HepG2 (cell line): ENCODE measurements around the gene ZDBF2. TPM values are rescaled to one million over a fixed set of nuclear protein-coding genes. Genes with fewer than 3 reads are reported as not detected.

Experiments used
- ATAC-seq: fragments of 200-7000 bp; cut with Tn5 transposase; 3 replicates; pipeline ENCODE4 v1.9.1; 2020; ENCODE audit warnings: mild to moderate bottlenecking, moderate library complexity
- BruUV-seq: library from RNA; stranded (reverse); fragments of 400-500 nt; replicated peaks from 2 replicates; lab custom pipeline; 2021; lab: Mats Ljungman, UMichigan
- CTCF ChIA-PET: fragments of 300-600 bp; formaldehyde crosslinking; extraction: SDS; loops from one replicate; lab custom pipeline; 2021; ENCODE audit warnings: low total read pairs, inconsistent platforms, low intra/inter-chr PET ratio; lab: Yijun Ruan, JAX
- POLR2A ChIA-PET: fragments of 350-600 bp; sonication (Branson Sonifier 250); formaldehyde crosslinking; loops from one replicate; lab custom pipeline; 2020; ENCODE audit warnings: antibody characterized with exemption, inconsistent platforms; lab: Yijun Ruan, JAX
- DNase-seq: peaks from one replicate; pipeline ENCODE4 v3.0.0-alpha.2; 2015; ENCODE audit warnings: low spot score
- FAIRE-seq: peaks from 3 replicates; lab custom pipeline; 2011; peaks lifted over from hg19 to GRCh38; lab: Jason Lieb, UNC
- H2AFZ ChIP-seq: one replicate; pipeline ENCODE4 v1.6.1; 2011; ENCODE audit warnings: low read length, inconsistent platforms
- H3K27ac ChIP-seq: fragments of 300-600 bp; 3 replicates; pipeline ENCODE4 v1.8.0; 2011; ENCODE audit warnings: mixed run types, mild to moderate bottlenecking, mixed read lengths, low read length, inconsistent platforms; ENCODE audit not compliant: insufficient read depth; ENCODE audit errors: extremely low read length
- H3K27me3 ChIP-seq, 2 experiments: fragments of 200-600 bp in 1 of 2; 2 replicates in 1 of 2; 3 replicates in 1 of 2; pipeline versions ENCODE4 v1.6.0 to v1.8.0; 2011; ENCODE audit warnings: low read length in 2 of 2, mild to moderate bottlenecking in 2 of 2, moderate library complexity in 2 of 2, inconsistent platforms in 1 of 2; ENCODE audit not compliant: insufficient read depth in 2 of 2, control insufficient read depth in 1 of 2
- H3K36me3 ChIP-seq, 2 experiments: fragments of 200-600 bp in 1 of 2; replicated peaks in 1 of 2; 2 replicates in 1 of 2; 3 replicates in 1 of 2; pipeline versions ENCODE4 v1.5.1 to v1.8.0; 2011; ENCODE audit warnings: low read length in 2 of 2, inconsistent platforms in 1 of 2; ENCODE audit not compliant: insufficient read depth in 2 of 2, control insufficient read depth in 1 of 2
- H3K4me1 ChIP-seq: 2 replicates; pipeline ENCODE4 v1.5.1; 2012; ENCODE audit warnings: low read length, inconsistent platforms; ENCODE audit not compliant: insufficient read depth
- H3K4me2 ChIP-seq: 2 replicates; pipeline ENCODE4 v1.6.0; 2011; ENCODE audit warnings: low read depth, low read length, inconsistent platforms
- H3K4me3 ChIP-seq, 3 experiments: fragments of 200-600 bp in 1 of 3; sonication (generic), shearing (Covaris generic) in 1 of 3; replicated peaks in 1 of 3; 2 replicates each; pipeline ENCODE4 v1.5.1; 2011 to 2016; ENCODE audit warnings: low read length in 3 of 3, inconsistent platforms in 2 of 3, low read depth in 2 of 3, mild to moderate bottlenecking in 2 of 3, control low read depth in 1 of 3, mixed read lengths in 1 of 3; ENCODE audit not compliant: insufficient read depth in 1 of 3
- H3K79me2 ChIP-seq: one replicate; pipeline ENCODE4 v1.6.1; 2011; ENCODE audit warnings: low read length, inconsistent platforms; ENCODE audit not compliant: insufficient read depth
- H3K9ac ChIP-seq: 2 replicates; pipeline ENCODE4 v1.6.0; 2011; ENCODE audit warnings: mild to moderate bottlenecking, low read depth, low read length, inconsistent platforms; ENCODE audit not compliant: insufficient read depth
- H3K9me3 ChIP-seq: 2 replicates; pipeline ENCODE4 v1.5.1; 2012; ENCODE audit warnings: mild to moderate bottlenecking, low read length
- H4K20me1 ChIP-seq: 2 replicates; pipeline ENCODE4 v1.6.0; 2011; ENCODE audit warnings: inconsistent platforms, mild to moderate bottlenecking, low read length, moderate library complexity; ENCODE audit not compliant: insufficient read depth
- CHCHD3 ChIP-seq: sonication (generic); formaldehyde crosslinking; IDR thresholded peaks from 2 replicates; pipeline ENCODE4 v1.8.0; 2022; ENCODE audit warnings: mild to moderate bottlenecking, missing genetic modification reagents, moderate library complexity
- NFKBIZ ChIP-seq: IDR thresholded peaks from 2 replicates; pipeline ENCODE4 v1.6.1; 2018; ENCODE audit warnings: missing genetic modification reagents, missing compliant biosample characterization
- PPARG ChIP-seq: conservative IDR thresholded peaks from 2 replicates; pipeline ENCODE4 v1.6.1; 2016; ENCODE audit warnings: missing biosample characterization, missing genetic modification reagents
- RXRA ChIP-seq: sonication (generic); formaldehyde crosslinking; IDR thresholded peaks from 2 replicates; pipeline ENCODE4 v1.5.1; 2020; ENCODE audit warnings: missing genetic modification reagents
- SIN3B ChIP-seq: fragments of 150-350 bp; IDR thresholded peaks from 2 replicates; pipeline ENCODE4 v1.6.1; 2014; ENCODE audit warnings: low read length
- SMC3 ChIP-seq: IDR thresholded peaks from 2 replicates; pipeline ENCODE4 v1.6.1; 2011; ENCODE audit warnings: low read length, improper control_type of control experiment
- SNAI1 ChIP-seq: sonication (generic); formaldehyde crosslinking; IDR thresholded peaks from 2 replicates; pipeline ENCODE4 v1.5.0; 2020; ENCODE audit warnings: mild to moderate bottlenecking, missing genetic modification reagents, borderline replicate concordance
- SP5 ChIP-seq: IDR thresholded peaks from 2 replicates; pipeline ENCODE4 v1.6.1; 2016; ENCODE audit warnings: low read depth, borderline replicate concordance
- ZFP36L1 ChIP-seq: sonication (generic); formaldehyde crosslinking; IDR thresholded peaks from 2 replicates; pipeline ENCODE4 v1.8.0; 2022; ENCODE audit warnings: mild to moderate bottlenecking, missing genetic modification reagents, moderate library complexity
- ZFP41 ChIP-seq: sonication (generic); formaldehyde crosslinking; IDR thresholded peaks from 2 replicates; pipeline ENCODE4 v1.4.0; 2020; ENCODE audit warnings: mild to moderate bottlenecking, missing genetic modification reagents, borderline replicate concordance
- ZNF280B ChIP-seq: sonication (generic); formaldehyde crosslinking; IDR thresholded peaks from 2 replicates; pipeline ENCODE4 v1.5.0; 2020; ENCODE audit warnings: missing genetic modification reagents, mild to moderate bottlenecking, borderline replicate concordance
- ZNF30 ChIP-seq: sonication (generic); formaldehyde crosslinking; IDR thresholded peaks from 2 replicates; pipeline ENCODE4 v1.5.0; 2020; ENCODE audit warnings: mild to moderate bottlenecking, missing genetic modification reagents
- ZNF414 ChIP-seq: sonication (generic); formaldehyde crosslinking; IDR thresholded peaks from 2 replicates; pipeline ENCODE4 v1.5.0; 2020; ENCODE audit warnings: missing genetic modification reagents
- ZNF543 ChIP-seq: sonication (generic); formaldehyde crosslinking; IDR thresholded peaks from 2 replicates; pipeline ENCODE4 v1.4.0; 2020; ENCODE audit warnings: mild to moderate bottlenecking, missing genetic modification reagents
- ZNF768 ChIP-seq: sonication (generic); formaldehyde crosslinking; IDR thresholded peaks from 2 replicates; pipeline ENCODE4 v1.4.0; 2020; ENCODE audit warnings: missing genetic modification reagents
- ZNF841 ChIP-seq: sonication (generic); formaldehyde crosslinking; IDR thresholded peaks from 2 replicates; pipeline ENCODE4 v1.8.1; 2023; ENCODE audit warnings: missing genetic modification reagents, borderline replicate concordance
- WGBS: methylation state at CpG from one replicate; pipeline ENCODE4 v1.1.6; 2017; ENCODE audit warnings: low lambda C conversion rate; 5-methylcytosine and 5-hydroxymethylcytosine counted together
- in situ Hi-C: cut with HindIII; loops from 2 replicates; pipeline ENCODE4 v1.10.0; 2017; ENCODE audit warnings: low pct_unique_long_range_greater_than_20kb; ENCODE audit not compliant: extremely low pct_ligation_motif_present
- intact Hi-C: fragments of 100-400 bp; cut with micrococcal nuclease; formaldehyde crosslinking; loops from one replicate; pipeline ENCODE4 v1.10.0; 2022; ENCODE audit not compliant: unreplicated experiment
- polyA plus RNA-seq, 8 experiments: library from polyadenylated mRNA; depleted of rRNA in 3 of 8; stranded (reverse) in 7 of 8; unstranded in 1 of 8; fragments of >200 nt; fragmentation: Illumina TruSeq in 4 of 8; extraction: Trizol in 4 of 8; gene quantifications; 2 replicates each; pipeline versions ENCODE4 v1.2.1 to v1.2.3, GENCODE V29; 2011 to 2016; ENCODE audit warnings: low read depth in 4 of 8, missing spikeins in 1 of 8, mixed read lengths in 1 of 8; ENCODE audit not compliant: insufficient read depth in 1 of 8
- total RNA-seq, 5 experiments: library from RNA; depleted of rRNA; stranded (reverse); fragments of >200 nt; fragmentation: Illumina TruSeq; extraction: Trizol; gene quantifications; 2 replicates each; pipeline ENCODE4 v1.2.3, GENCODE V29; 2016; ENCODE audit warnings: low read depth in 1 of 5
- TF ChIP-seq, protein P1 (sequence below): sonication (generic); formaldehyde crosslinking; IDR thresholded peaks from 2 replicates; pipeline ENCODE4 v1.4.0; 2020; ENCODE audit warnings: missing genetic modification reagents
- TF ChIP-seq, protein P2 (sequence below): sonication (generic); formaldehyde crosslinking; IDR thresholded peaks from 2 replicates; pipeline ENCODE4 v1.4.0; 2020; ENCODE audit warnings: missing genetic modification reagents
- TF ChIP-seq, protein P3 (sequence below): IDR thresholded peaks from 2 replicates; pipeline ENCODE4 v1.6.1; 2016; ENCODE audit warnings: low read depth, control low read depth

ZDBF2 gene
- total and polyA plus RNA-seq, 2 of the 13 experiments (the other 11 are each of a cell fraction or from before 2014, with no cell fraction given) = 1.5 to 2.0 TPM

DNA sequence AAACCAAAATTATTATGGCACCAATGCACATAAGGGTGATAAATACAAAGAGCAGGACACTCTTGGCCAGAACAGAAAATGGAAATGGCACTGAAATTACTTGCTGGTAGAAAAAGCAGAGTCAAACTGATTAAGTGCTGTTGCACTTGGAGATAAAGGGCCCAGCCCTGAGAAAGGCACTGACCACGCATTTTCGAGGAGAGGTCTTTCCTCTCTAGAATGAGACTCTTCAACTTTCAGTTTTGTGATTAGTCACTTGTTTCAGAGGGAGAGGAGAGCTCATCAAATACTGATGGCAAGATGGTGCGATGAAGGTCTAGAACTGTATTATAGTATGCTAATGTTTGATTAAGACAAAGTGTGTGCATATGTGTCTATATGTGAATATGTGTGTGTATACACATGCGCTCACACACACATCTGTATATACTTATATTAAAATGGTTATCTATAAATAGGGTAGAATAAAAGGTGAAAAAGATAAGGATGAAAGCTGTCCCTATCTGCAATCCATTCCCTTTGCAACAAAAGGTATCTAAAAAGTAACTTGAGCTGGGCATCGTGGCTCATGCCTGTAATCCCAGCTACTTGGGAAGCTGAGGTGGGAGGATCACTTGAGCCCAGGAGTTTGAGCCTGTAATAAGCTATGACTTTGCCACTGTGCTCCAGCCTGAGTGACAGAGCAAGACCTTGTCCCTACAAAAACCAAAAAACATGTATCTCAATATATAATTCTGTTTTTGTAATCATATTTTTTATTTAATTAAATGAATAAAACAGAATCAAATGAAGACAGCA is 48.8 kb upstream of the ZDBF2 start:
- H3K9ac ChIP-seq = no peak overlapping the region
- no peak overlapping the region for H3K27ac ChIP-seq
- no peak for TF ChIP-seq SIN3B
- TF ChIP-seq, protein P1, sequence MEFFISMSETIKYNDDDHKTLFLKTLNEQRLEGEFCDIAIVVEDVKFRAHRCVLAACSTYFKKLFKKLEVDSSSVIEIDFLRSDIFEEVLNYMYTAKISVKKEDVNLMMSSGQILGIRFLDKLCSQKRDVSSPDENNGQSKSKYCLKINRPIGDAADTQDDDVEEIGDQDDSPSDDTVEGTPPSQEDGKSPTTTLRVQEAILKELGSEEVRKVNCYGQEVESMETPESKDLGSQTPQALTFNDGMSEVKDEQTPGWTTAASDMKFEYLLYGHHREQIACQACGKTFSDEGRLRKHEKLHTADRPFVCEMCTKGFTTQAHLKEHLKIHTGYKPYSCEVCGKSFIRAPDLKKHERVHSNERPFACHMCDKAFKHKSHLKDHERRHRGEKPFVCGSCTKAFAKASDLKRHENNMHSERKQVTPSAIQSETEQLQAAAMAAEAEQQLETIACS (CRISPR knock-in tag) = no peak
- TF ChIP-seq PPARG (CRISPR knock-in tag) = no peak
- TF ChIP-seq SMC3 = no peak
- no peak for TF ChIP-seq ZNF543 (CRISPR knock-in tag)
- TF ChIP-seq, protein P2, sequence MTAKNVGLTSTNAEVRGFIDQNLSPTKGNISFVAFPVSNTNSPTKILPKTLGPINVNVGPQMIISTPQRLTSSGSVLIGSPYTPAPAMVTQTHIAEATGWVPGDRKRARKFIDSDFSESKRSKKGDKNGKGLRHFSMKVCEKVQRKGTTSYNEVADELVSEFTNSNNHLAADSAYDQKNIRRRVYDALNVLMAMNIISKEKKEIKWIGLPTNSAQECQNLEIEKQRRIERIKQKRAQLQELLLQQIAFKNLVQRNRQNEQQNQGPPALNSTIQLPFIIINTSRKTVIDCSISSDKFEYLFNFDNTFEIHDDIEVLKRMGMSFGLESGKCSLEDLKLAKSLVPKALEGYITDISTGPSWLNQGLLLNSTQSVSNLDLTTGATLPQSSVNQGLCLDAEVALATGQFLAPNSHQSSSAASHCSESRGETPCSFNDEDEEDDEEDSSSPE (CRISPR knock-in tag) = no peak
- no peak for TF ChIP-seq ZNF841 (CRISPR knock-in tag)
- no peak for TF ChIP-seq ZFP41 (CRISPR knock-in tag)
- no peak for TF ChIP-seq SP5 (CRISPR knock-in tag)
- no peak for TF ChIP-seq RXRA (CRISPR knock-in tag)
- TF ChIP-seq, protein P3, sequence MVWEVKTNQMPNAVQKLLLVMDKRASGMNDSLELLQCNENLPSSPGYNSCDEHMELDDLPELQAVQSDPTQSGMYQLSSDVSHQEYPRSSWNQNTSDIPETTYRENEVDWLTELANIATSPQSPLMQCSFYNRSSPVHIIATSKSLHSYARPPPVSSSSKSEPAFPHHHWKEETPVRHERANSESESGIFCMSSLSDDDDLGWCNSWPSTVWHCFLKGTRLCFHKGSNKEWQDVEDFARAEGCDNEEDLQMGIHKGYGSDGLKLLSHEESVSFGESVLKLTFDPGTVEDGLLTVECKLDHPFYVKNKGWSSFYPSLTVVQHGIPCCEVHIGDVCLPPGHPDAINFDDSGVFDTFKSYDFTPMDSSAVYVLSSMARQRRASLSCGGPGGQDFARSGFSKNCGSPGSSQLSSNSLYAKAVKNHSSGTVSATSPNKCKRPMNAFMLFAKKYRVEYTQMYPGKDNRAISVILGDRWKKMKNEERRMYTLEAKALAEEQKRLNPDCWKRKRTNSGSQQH (CRISPR knock-in tag) = no peak
- TF ChIP-seq ZNF414 = no peak
- no peak for TF ChIP-seq ZFP36L1 (CRISPR knock-in tag)
- TF ChIP-seq ZNF280B = no peak
- no peak for TF ChIP-seq SNAI1
- no peak for TF ChIP-seq NFKBIZ (CRISPR knock-in tag)
- no peak for TF ChIP-seq CHCHD3 (CRISPR knock-in tag)
- no peak for TF ChIP-seq ZNF30
- no peak for TF ChIP-seq ZNF768
- no TSS peak for BruUV-seq
- H3K9me3 ChIP-seq = no peaks in the 10 kb centered on the region
- intact Hi-C loops (no loop called here), in situ Hi-C loops (no loop called here)
- DNase-seq (no peak), FAIRE-seq (no peak), ATAC-seq (no peak)
- H3K4me1 ChIP-seq = no peaks in the 10 kb centered on the region
- no peaks in the 10 kb centered on the region for H3K36me3 ChIP-seq
- no peak overlapping the region for H3K4me3 ChIP-seq
- WGBS = 27% methylated on average over 5 of the region's 5 CpGs
- no peaks in the 10 kb centered on the region for H3K79me2 ChIP-seq
- H2AFZ ChIP-seq = no peak overlapping the region
- no peak overlapping the region for H3K4me2 ChIP-seq
- ChIA-PET POLR2A (no interaction called here), CTCF (no interaction called here)
- peaks cover 3 to 8% of the 10 kb centered on the region in 2 experiments; a peak in 3 of 5 replicates for H3K27me3 ChIP-seq
- no peaks in the 10 kb centered on the region for H4K20me1 ChIP-seq
